Lower leg skin (tissue), 3 donors: Measurements from ENCODE around the gene EPRS1.

Experiments
- POLR2A ChIP-seq, 2 donors: fragments of 450-650 bp; IDR thresholded peaks; one replicate each; pipeline ENCODE4 v1.6.1; 2016 to 2017; ENCODE audit warnings: antibody characterized with exemption in 2 of 2, mild to moderate bottlenecking in 1 of 2, moderate library complexity in 1 of 2
- TF ChIP-seq, protein P1 (sequence below), 3 donors: fragments of 450-650 bp; IDR thresholded peaks; one replicate each; pipeline ENCODE4 v1.5.1; 2016; ENCODE audit warnings: antibody characterized with exemption in 3 of 3, mild to moderate bottlenecking in 3 of 3, moderate library complexity in 2 of 3

- TF ChIP-seq, protein P1, sequence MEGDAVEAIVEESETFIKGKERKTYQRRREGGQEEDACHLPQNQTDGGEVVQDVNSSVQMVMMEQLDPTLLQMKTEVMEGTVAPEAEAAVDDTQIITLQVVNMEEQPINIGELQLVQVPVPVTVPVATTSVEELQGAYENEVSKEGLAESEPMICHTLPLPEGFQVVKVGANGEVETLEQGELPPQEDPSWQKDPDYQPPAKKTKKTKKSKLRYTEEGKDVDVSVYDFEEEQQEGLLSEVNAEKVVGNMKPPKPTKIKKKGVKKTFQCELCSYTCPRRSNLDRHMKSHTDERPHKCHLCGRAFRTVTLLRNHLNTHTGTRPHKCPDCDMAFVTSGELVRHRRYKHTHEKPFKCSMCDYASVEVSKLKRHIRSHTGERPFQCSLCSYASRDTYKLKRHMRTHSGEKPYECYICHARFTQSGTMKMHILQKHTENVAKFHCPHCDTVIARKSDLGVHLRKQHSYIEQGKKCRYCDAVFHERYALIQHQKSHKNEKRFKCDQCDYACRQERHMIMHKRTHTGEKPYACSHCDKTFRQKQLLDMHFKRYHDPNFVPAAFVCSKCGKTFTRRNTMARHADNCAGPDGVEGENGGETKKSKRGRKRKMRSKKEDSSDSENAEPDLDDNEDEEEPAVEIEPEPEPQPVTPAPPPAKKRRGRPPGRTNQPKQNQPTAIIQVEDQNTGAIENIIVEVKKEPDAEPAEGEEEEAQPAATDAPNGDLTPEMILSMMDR (IDR thresholded peaks at IDR 0.05), result no peak
- no peak for TF ChIP-seq POLR2A (IDR thresholded peaks at IDR 0.05)
These were observed 38.9 kb downstream of the EPRS1 start for GRCh38 chr1:220007438-220007837.
